H9 (cell line): ENCODE measurements around the gene MAPK8IP1. TPM values are rescaled to one million over a fixed set of nuclear protein-coding genes. Genes with fewer than 3 reads are reported as not detected.

Experiments
- DNase-seq: peaks from one replicate; pipeline ENCODE4 v3.0.0-alpha.2; 2017
- H2AFZ ChIP-seq: one replicate; pipeline ENCODE4 v1.6.1; 2013; ENCODE audit warnings: mild to moderate bottlenecking, low read length, control low read depth, moderate library complexity
- H2AK5ac ChIP-seq: 2 replicates; pipeline ENCODE4 v1.6.1; 2013; ENCODE audit warnings: low read length, control low read depth, mixed read lengths; ENCODE audit not compliant: insufficient read length
- H2BK120ac ChIP-seq: one replicate; pipeline ENCODE4 v1.6.1; 2013; ENCODE audit warnings: low read depth, mild to moderate bottlenecking, low read length, control low read depth, inconsistent platforms; ENCODE audit not compliant: poor library complexity, severe bottlenecking
- H2BK12ac ChIP-seq: 2 replicates; pipeline ENCODE4 v1.6.1; 2013; ENCODE audit warnings: low read length, control low read depth, mixed read lengths, low read depth; ENCODE audit not compliant: insufficient read length
- H2BK15ac ChIP-seq: 2 replicates; pipeline ENCODE4 v1.6.1; 2013; ENCODE audit warnings: low read depth, low read length, control low read depth
- H2BK20ac ChIP-seq: one replicate; pipeline ENCODE4 v1.6.1; 2013; ENCODE audit warnings: low read depth, mild to moderate bottlenecking, low read length, control low read depth, inconsistent platforms; ENCODE audit not compliant: poor library complexity, severe bottlenecking
- H2BK5ac ChIP-seq: 2 replicates; pipeline ENCODE4 v1.6.1; 2013; ENCODE audit warnings: low read length, control low read depth, mixed read lengths; ENCODE audit not compliant: insufficient read length
- H3K14ac ChIP-seq: 2 replicates; pipeline ENCODE4 v1.6.1; 2013; ENCODE audit warnings: low read length, control low read depth; ENCODE audit not compliant: insufficient read depth
- H3K18ac ChIP-seq: 2 replicates; pipeline ENCODE4 v1.6.1; 2013; ENCODE audit warnings: low read depth, mild to moderate bottlenecking, mixed read lengths, low read length, control low read depth; ENCODE audit not compliant: insufficient read length
- H3K23ac ChIP-seq: 2 replicates; pipeline ENCODE4 v1.6.1; 2013; ENCODE audit warnings: low read length, control low read depth, mixed read lengths, low read depth; ENCODE audit not compliant: insufficient read length
- H3K23me2 ChIP-seq: 2 replicates; pipeline ENCODE4 v1.6.1; 2013; ENCODE audit warnings: low read depth, mild to moderate bottlenecking, mixed read lengths, low read length, control low read depth; ENCODE audit not compliant: insufficient read length, poor library complexity, severe bottlenecking
- H3K27ac ChIP-seq: 2 replicates; pipeline ENCODE4 v1.5.1; 2013; ENCODE audit warnings: low read length, control low read depth, mixed read lengths, low read depth; ENCODE audit not compliant: insufficient read length
- H3K27me3 ChIP-seq: 2 replicates; pipeline ENCODE4 v1.6.1; 2013; ENCODE audit warnings: low read length, control low read depth, inconsistent platforms; ENCODE audit not compliant: insufficient read depth
- H3K4ac ChIP-seq: 2 replicates; pipeline ENCODE4 v1.6.1; 2013; ENCODE audit warnings: low read depth, mild to moderate bottlenecking, control low read depth, inconsistent platforms, low read length, moderate library complexity
- H3K4me1 ChIP-seq: 2 replicates; pipeline ENCODE4 v1.6.1; 2013; ENCODE audit warnings: low read length, control low read depth, inconsistent platforms; ENCODE audit not compliant: insufficient read depth
- H3K4me2 ChIP-seq: 2 replicates; pipeline ENCODE4 v1.6.1; 2013; ENCODE audit warnings: low read length, control low read depth, mixed read lengths; ENCODE audit not compliant: insufficient read length, insufficient read depth
- H3K56ac ChIP-seq: 2 replicates; pipeline ENCODE4 v1.6.1; 2013; ENCODE audit warnings: low read depth, mild to moderate bottlenecking, mixed read lengths, low read length, control low read depth; ENCODE audit not compliant: insufficient read length
- H3K79me1 ChIP-seq: 2 replicates; pipeline ENCODE4 v1.6.1; 2013; ENCODE audit warnings: low read depth, mild to moderate bottlenecking, moderate library complexity, low read length, control low read depth, inconsistent platforms; ENCODE audit not compliant: insufficient read depth, poor library complexity, severe bottlenecking
- H3K79me2 ChIP-seq: 2 replicates; pipeline ENCODE4 v1.6.1; 2013; ENCODE audit warnings: low read length, control low read depth, inconsistent platforms; ENCODE audit not compliant: insufficient read depth
- H3K9ac ChIP-seq: 2 replicates; pipeline ENCODE4 v1.6.1; 2013; ENCODE audit warnings: low read length, control low read depth, mixed read lengths; ENCODE audit not compliant: insufficient read length; ENCODE audit errors: extremely low read depth
- H3K9me3 ChIP-seq: one replicate; pipeline ENCODE4 v1.6.1; 2013; ENCODE audit warnings: low read depth, low read length, inconsistent platforms; ENCODE audit not compliant: control insufficient read depth
- H3T11ph ChIP-seq: one replicate; pipeline ENCODE4 v1.6.1; 2013; ENCODE audit warnings: mild to moderate bottlenecking, low read length, control low read depth, inconsistent platforms
- H4K20me1 ChIP-seq: one replicate; pipeline ENCODE4 v1.6.1; 2013; ENCODE audit not compliant: control insufficient read depth, insufficient read length, insufficient read depth
- H4K5ac ChIP-seq: 2 replicates; pipeline ENCODE4 v1.6.1; 2013; ENCODE audit warnings: low read depth, mild to moderate bottlenecking, mixed read lengths, low read length, control low read depth; ENCODE audit not compliant: insufficient read length
- H4K8ac ChIP-seq: replicated peaks from 2 replicates; pipeline ENCODE4 v1.6.1; 2013; ENCODE audit warnings: low read length, control low read depth, mixed read lengths, low read depth; ENCODE audit not compliant: insufficient read length
- H4K91ac ChIP-seq: 2 replicates; pipeline ENCODE4 v1.6.1; 2013; ENCODE audit warnings: low read depth, mild to moderate bottlenecking, moderate library complexity, mixed read lengths, low read length, control low read depth; ENCODE audit not compliant: insufficient read length
- H3K27ac Mint-ChIP-seq, 3 experiments: 2 replicates in 2 of 3; 3 replicates in 1 of 3; pipeline ENCODE4 v1.8.0; 2020 to 2021; ENCODE audit warnings: mixed read lengths in 3 of 3, mild to moderate bottlenecking in 1 of 3, moderate library complexity in 1 of 3
- H3K27me3 Mint-ChIP-seq: 2 replicates; pipeline ENCODE4 v1.8.0; 2021; ENCODE audit warnings: low read depth, mild to moderate bottlenecking, moderate library complexity, mixed read lengths
- H3K36me3 Mint-ChIP-seq, 3 experiments: 2 replicates in 2 of 3; 3 replicates in 1 of 3; pipeline ENCODE4 v1.8.0; 2020 to 2021; ENCODE audit warnings: low read depth in 3 of 3, mixed read lengths in 3 of 3; ENCODE audit not compliant: insufficient read depth in 1 of 3
- H3K4me1 Mint-ChIP-seq, 2 experiments: 2 replicates each; pipeline ENCODE4 v1.8.0; 2020; ENCODE audit warnings: mixed read lengths in 2 of 2
- H3K4me3 Mint-ChIP-seq, 2 experiments: 2 replicates in 1 of 2; 3 replicates in 1 of 2; pipeline ENCODE4 v1.8.0; 2020 to 2021; ENCODE audit warnings: mild to moderate bottlenecking in 2 of 2, mixed read lengths in 2 of 2, moderate library complexity in 1 of 2
- H3K9me3 Mint-ChIP-seq, 2 experiments: 2 replicates in 1 of 2; 3 replicates in 1 of 2; pipeline ENCODE4 v1.8.0; 2020; ENCODE audit warnings: mild to moderate bottlenecking in 2 of 2, mixed read lengths in 2 of 2, moderate library complexity in 1 of 2
- WGBS: extraction: QIAGEN DNeasy Blood & Tissue Kit; methylation state at CpG from one replicate; pipeline ENCODE4 v1.1.7; 2013; ENCODE audit warnings: missing lambda C conversion rate, low lambda C conversion rate, mixed read lengths; ENCODE audit not compliant: insufficient read length; ENCODE audit errors: extremely low coverage; 5-methylcytosine and 5-hydroxymethylcytosine counted together
- total RNA-seq: library from RNA; stranded (reverse); gene quantifications from 2 replicates; pipeline ENCODE4 v1.2.1, GENCODE V29; 2021
- TF ChIP-seq, protein P1 (sequence below): fragments of 200-600 bp; sonication (generic); conservative IDR thresholded peaks from 3 replicates; pipeline ENCODE4 v1.8.0; 2021; ENCODE audit warnings: antibody characterized with exemption, mild to moderate bottlenecking

Gene MAPK8IP1
- total RNA-seq, 1 experiment from 2014 or later = 30.2 TPM

DNA sequence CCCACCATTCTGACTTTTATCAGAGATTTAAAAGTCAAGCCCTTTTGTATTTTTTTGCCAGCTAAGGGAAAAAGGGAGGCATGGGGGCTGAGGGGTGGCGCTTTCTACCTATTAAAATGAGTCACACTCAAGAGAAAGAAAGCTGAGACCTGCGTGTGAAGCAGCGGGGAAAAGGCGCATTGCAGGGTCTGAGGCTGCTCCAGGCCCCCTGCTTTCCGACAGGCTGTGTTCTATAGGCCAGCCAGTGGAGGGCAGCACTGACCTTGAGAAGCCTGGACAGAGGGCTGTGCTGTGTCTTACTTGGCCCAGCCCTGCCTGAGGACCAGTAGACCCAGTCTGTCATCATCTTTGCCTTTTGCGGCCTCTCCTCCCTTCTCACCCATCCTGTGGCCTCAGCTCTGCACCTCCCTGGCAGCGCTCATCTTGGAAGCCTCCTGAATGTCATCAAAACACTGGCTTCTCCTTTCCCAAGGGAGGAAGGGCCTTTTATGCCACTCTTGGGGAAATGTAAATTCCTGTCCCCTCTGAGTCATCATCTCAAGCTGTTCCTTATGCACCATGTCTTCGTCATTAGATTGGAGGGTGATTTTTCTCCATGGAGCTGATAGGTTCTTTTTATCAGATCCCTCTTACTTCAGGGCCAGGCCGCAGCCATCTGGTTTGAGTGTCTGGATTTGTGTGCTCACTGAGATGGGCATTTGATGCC lies 12.6 kb upstream of the MAPK8IP1 start:
- H3K9ac ChIP-seq = no peak overlapping the region
- no peak overlapping the region for H2AFZ ChIP-seq

More for the DNA sequence above, 12.6 kb upstream of the MAPK8IP1 start:
- H2AK5ac ChIP-seq = no peak overlapping the region
- no peak overlapping the region for H3K56ac ChIP-seq
- no peaks in the 10 kb centered on the region for H3K79me1 ChIP-seq
- no peak overlapping the region for H4K5ac ChIP-seq
- H3K4me1 Mint-ChIP-seq = peaks cover 25 to 26% of the 10 kb centered on the region in 2 experiments
- no peaks in the 10 kb centered on the region for H3K23me2 ChIP-seq
- no peak overlapping the region for H3K18ac ChIP-seq
- no peak overlapping the region for H3K23ac ChIP-seq
- no peaks in the 10 kb centered on the region for H3K79me2 ChIP-seq
- no peak overlapping the region for H3T11ph ChIP-seq
- H4K91ac ChIP-seq = no peak overlapping the region
- no peak overlapping the region for H3K27ac Mint-ChIP-seq
- H3K36me3 Mint-ChIP-seq = peaks cover 3 to 41% (median 32%) of the 10 kb centered on the region in 3 experiments
- H3K4me2 ChIP-seq = no peak overlapping the region
- no peaks in the 10 kb centered on the region for H3K27me3 Mint-ChIP-seq
- H4K20me1 ChIP-seq = no peaks in the 10 kb centered on the region
- peaks cover 2% of the 10 kb centered on the region; the same call in 1 of the 2 replicates for H3K4me1 ChIP-seq
- no peaks in the 10 kb centered on the region for H3K9me3 Mint-ChIP-seq
- H2BK5ac ChIP-seq = no peak overlapping the region
- no peaks in the 10 kb centered on the region for H3K9me3 ChIP-seq
- H3K14ac ChIP-seq = no peak overlapping the region
- peak overlapping the region in 1 of 2 experiments; percentile 51; a peak in 1 of 5 replicates for H3K4me3 Mint-ChIP-seq
- no peak overlapping the region for H3K27ac ChIP-seq
- H3K27me3 ChIP-seq = no peaks in the 10 kb centered on the region
- DNase-seq = peak; percentile 93
- no CpG with 5 or more reads among the region's 9 CpGs for WGBS
- H2BK12ac ChIP-seq = no peak overlapping the region
- TF ChIP-seq, protein P1, sequence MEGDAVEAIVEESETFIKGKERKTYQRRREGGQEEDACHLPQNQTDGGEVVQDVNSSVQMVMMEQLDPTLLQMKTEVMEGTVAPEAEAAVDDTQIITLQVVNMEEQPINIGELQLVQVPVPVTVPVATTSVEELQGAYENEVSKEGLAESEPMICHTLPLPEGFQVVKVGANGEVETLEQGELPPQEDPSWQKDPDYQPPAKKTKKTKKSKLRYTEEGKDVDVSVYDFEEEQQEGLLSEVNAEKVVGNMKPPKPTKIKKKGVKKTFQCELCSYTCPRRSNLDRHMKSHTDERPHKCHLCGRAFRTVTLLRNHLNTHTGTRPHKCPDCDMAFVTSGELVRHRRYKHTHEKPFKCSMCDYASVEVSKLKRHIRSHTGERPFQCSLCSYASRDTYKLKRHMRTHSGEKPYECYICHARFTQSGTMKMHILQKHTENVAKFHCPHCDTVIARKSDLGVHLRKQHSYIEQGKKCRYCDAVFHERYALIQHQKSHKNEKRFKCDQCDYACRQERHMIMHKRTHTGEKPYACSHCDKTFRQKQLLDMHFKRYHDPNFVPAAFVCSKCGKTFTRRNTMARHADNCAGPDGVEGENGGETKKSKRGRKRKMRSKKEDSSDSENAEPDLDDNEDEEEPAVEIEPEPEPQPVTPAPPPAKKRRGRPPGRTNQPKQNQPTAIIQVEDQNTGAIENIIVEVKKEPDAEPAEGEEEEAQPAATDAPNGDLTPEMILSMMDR = peak; percentile 95
- H2BK120ac ChIP-seq = no peak overlapping the region
- H2BK20ac ChIP-seq = no peak overlapping the region
- no peak overlapping the region for H3K4ac ChIP-seq
- no peak overlapping the region for H4K8ac ChIP-seq
- no peak overlapping the region for H2BK15ac ChIP-seq
